Esophagus muscularis mucosa (tissue), 4 donors: ENCODE results near the gene CNKSR1.

Source experiments
- CTCF ChIP-seq, 3 experiments: fragments of 200-600 bp in 2 of 3; fragments of 450-650 bp in 1 of 3; sonication (generic) in 2 of 3; IDR thresholded peaks; one replicate each; pipeline ENCODE4 v1.5.1; 2017 to 2019; ENCODE audit warnings: antibody characterized with exemption in 3 of 3, mild to moderate bottlenecking in 2 of 3, moderate library complexity in 1 of 3
- EP300 ChIP-seq: sonication (generic); formaldehyde crosslinking; IDR thresholded peaks from one replicate; pipeline ENCODE4 v1.6.1; 2017; ENCODE audit warnings: antibody characterized with exemption
- POLR2A ChIP-seq: fragments of 450-650 bp; IDR thresholded peaks from one replicate; pipeline ENCODE4 v1.6.1; 2017; ENCODE audit warnings: antibody characterized with exemption, moderate library complexity, mild to moderate bottlenecking, low read depth
- POLR2AphosphoS5 ChIP-seq, 2 donors: sonication (generic); formaldehyde crosslinking; IDR thresholded peaks; one replicate each; pipeline ENCODE4 v1.6.1; 2017; ENCODE audit warnings: antibody characterized with exemption in 2 of 2

DNA sequence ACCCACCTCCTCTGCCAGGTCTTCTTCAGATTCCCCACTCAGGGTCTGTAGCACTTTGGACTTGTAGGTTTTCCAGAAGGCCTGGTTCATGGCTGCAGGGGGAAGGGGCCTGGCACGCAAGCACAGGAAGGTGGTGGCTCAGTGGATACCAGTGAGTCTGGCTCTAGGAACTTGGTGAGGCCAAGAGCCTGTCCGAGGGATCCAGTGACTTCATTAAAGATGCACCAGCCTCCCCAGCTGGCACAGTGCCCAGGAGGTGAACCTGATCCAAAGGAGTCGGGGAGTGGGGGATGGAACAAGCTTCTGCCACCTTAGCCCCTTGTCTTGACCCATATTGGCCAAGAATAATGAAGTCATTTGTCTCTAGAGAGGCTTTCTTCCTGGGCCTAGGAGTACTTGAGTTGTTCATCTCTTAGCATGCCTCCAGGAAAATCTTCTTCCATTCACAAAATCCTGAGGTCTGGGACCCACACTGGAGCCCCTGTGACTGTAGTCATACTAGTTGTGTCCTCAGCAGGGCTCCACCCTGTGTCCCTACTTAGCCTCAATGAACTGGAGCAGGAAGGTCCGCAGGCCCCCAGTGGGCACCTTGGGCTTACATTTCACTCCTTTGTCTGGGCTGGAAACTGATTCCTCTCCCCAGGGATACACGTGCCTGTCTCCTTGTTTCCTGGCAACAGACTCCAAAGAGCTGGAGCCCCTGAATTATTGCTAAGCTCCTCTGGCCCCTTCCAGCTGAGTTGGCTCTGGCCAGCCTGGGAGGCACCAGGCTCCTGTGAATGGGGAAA, 8.7 kb upstream of the CNKSR1 start, which contains the start of gene C1orf232:
- TF ChIP-seq CTCF (IDR thresholded peaks at IDR 0.05) (no peak), EP300 (no peak), POLR2AphosphoS5 (IDR thresholded peaks at IDR 0.05) (no peak), POLR2A (no peak)
